H1 (cell line): ENCODE data around the gene SEMA3C.

ENCODE experiments used
- CTCF ChIP-seq, 3 experiments: IDR thresholded peaks; 1 replicate in 2 of 3; 2 replicates in 1 of 3; pipeline versions ENCODE4 v1.5.1 to v1.6.1; 2011; ENCODE audit warnings: low read length in 3 of 3, mild to moderate bottlenecking in 3 of 3, inconsistent platforms in 2 of 3, low read depth in 1 of 3, moderate library complexity in 1 of 3; ENCODE audit not compliant: insufficient read depth in 1 of 3; ENCODE audit errors: control extremely low read depth in 1 of 3
- JUND ChIP-seq: IDR thresholded peaks from 2 replicates; pipeline ENCODE4 v1.6.1; 2011; ENCODE audit warnings: mild to moderate bottlenecking, improper control_type of control experiment, low read length
- POLR2A ChIP-seq, 2 experiments: IDR thresholded peaks; 1 replicate in 1 of 2; 2 replicates in 1 of 2; pipeline ENCODE4 v1.6.1; 2011; ENCODE audit warnings: low read depth in 2 of 2, low read length in 2 of 2, mild to moderate bottlenecking in 2 of 2; ENCODE audit errors: control extremely low read depth in 1 of 2
- POLR2AphosphoS5 ChIP-seq: IDR thresholded peaks from 2 replicates; pipeline ENCODE4 v1.6.1; 2011; ENCODE audit warnings: low read depth, low read length
- RFX5 ChIP-seq: IDR thresholded peaks from 2 replicates; pipeline ENCODE4 v1.6.1; 2011; ENCODE audit warnings: low read depth, low read length, improper control_type of control experiment, borderline replicate concordance
- TF ChIP-seq, protein P1 (sequence below): IDR thresholded peaks from 2 replicates; pipeline ENCODE4 v1.6.1; 2012; ENCODE audit warnings: inconsistent platforms

GRCh38 chr7:80847027-80847426, 71.8 kb downstream of the SEMA3C start:
- TF ChIP-seq JUND: no peak
- no peak for TF ChIP-seq CTCF (IDR thresholded peaks at IDR 0.05; ENCODE audit: control extremely low read depth in 1 of 3, insufficient read depth in 1 of 3, low read depth in 1 of 3, low read length in 3 of 3)
- TF ChIP-seq, protein P1, sequence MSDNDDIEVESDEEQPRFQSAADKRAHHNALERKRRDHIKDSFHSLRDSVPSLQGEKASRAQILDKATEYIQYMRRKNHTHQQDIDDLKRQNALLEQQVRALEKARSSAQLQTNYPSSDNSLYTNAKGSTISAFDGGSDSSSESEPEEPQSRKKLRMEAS: no peak
- no peak for TF ChIP-seq POLR2A (IDR thresholded peaks at IDR 0.05; ENCODE audit: control extremely low read depth in 1 of 2, low read depth in 2 of 2, low read length in 2 of 2)
- no peak for TF ChIP-seq RFX5
- TF ChIP-seq POLR2AphosphoS5: no peak
